ENCODE data around the gene METTL15. TPM values are rescaled to one million over a fixed set of nuclear protein-coding genes. Genes with fewer than 3 reads are reported as not detected.

The METTL15 gene
- polyA plus RNA-seq, 2 of the 4 experiments (the other 2 are of a cell fraction) = 9.5 to 23.5 TPM

GRCh38 chr11:28243061-28243460 is 134.9 kb downstream of the METTL15 start (continued):
- TF ChIP-seq E2F6 (IDR thresholded peaks at IDR 0.05; ENCODE audit: borderline replicate concordance, low read depth) (no peak), POLR2A (IDR thresholded peaks at IDR 0.05; ENCODE audit: low read length) (no peak), NPAS2 (CRISPR knock-in tag; IDR thresholded peaks at IDR 0.05; ENCODE audit: borderline replicate concordance) (no peak), EHMT2 (IDR thresholded peaks at IDR 0.05; ENCODE audit: low read depth) (no peak), GATA3 (IDR thresholded peaks at IDR 0.05; ENCODE audit: borderline replicate concordance) (no peak), MAX (IDR thresholded peaks at IDR 0.05) (no peak), ZC3H11A (IDR thresholded peaks at IDR 0.05) (no peak)

- Histone ChIP-seq H3K9me3 (no peaks in the 10 kb centered on the region), H3K4me1 (no peaks in the 10 kb centered on the region), H3K4me2 (no peak overlapping the region), H3K4me3 (no peak overlapping the region), H3K27ac (no peak overlapping the region)
- ChIA-PET CTCF (interaction anchor here (0.6 kb wide), 2 partner anchors 14 to 331 kb away, joined by 3 to 5 read pairs; no protein-coding TSS in a partner anchor), POLR2A (no interaction called here)
- FAIRE-seq (no peak), DNase-seq (ENCODE audit: low read depth in 1 of 2, low spot score in 1 of 2) (no peak), ATAC-seq (no peak)
- no peak for TF ChIP-seq PBX3 (IDR thresholded peaks at IDR 0.05)
- TF ChIP-seq E2F6 (IDR thresholded peaks at IDR 0.05; ENCODE audit: borderline replicate concordance, low read depth) = no peak
- TF ChIP-seq MYC (IDR thresholded peaks at IDR 0.05; ENCODE audit: borderline replicate concordance, low read length) = no peak
- no peak for TF ChIP-seq NFE2L2 (conservative IDR thresholded peaks at IDR 0.05; ENCODE audit: low read length)
- no peak for TF ChIP-seq BCL3 (IDR thresholded peaks at IDR 0.05)
- no peak for TF ChIP-seq EP300 (IDR thresholded peaks at IDR 0.05)
- no peak for TF ChIP-seq PHF8 (IDR thresholded peaks at IDR 0.05; ENCODE audit: borderline replicate concordance, low read depth)
- no peak for TF ChIP-seq MAZ (IDR thresholded peaks at IDR 0.05; ENCODE audit: borderline replicate concordance, low read depth, low read length)
- TF ChIP-seq ZFP36 (IDR thresholded peaks at IDR 0.05; ENCODE audit: borderline replicate concordance, partially characterized antibody) = no peak
- no peak for TF ChIP-seq TP53 (CRISPR knock-in tag; IDR thresholded peaks at IDR 0.05)
- TF ChIP-seq FOSL2 (IDR thresholded peaks at IDR 0.05) = no peak
- TF ChIP-seq FOSL2 (CRISPR knock-in tag; IDR thresholded peaks at IDR 0.05) = no peak
- TF ChIP-seq ATOH8 (CRISPR knock-in tag; IDR thresholded peaks at IDR 0.05; ENCODE audit: low read depth) = no peak
- TF ChIP-seq POLR2A (IDR thresholded peaks at IDR 0.05; ENCODE audit: low read length) = no peak
- TF ChIP-seq RARB (CRISPR knock-in tag; IDR thresholded peaks at IDR 0.05) = no peak
- TF ChIP-seq CHD4 (IDR thresholded peaks at IDR 0.05; ENCODE audit: borderline replicate concordance) = no peak
- TF ChIP-seq HOXB5 (CRISPR knock-in tag; IDR thresholded peaks at IDR 0.05) = no peak
- TF ChIP-seq FOSB (CRISPR knock-in tag; IDR thresholded peaks at IDR 0.05) = no peak
- TF ChIP-seq GATA3 (IDR thresholded peaks at IDR 0.05; ENCODE audit: borderline replicate concordance) = no peak
- no peak for TF ChIP-seq USF2 (IDR thresholded peaks at IDR 0.05)
- WGBS (ENCODE audit: missing lambda C conversion rate) = 81% methylated on average over 2 of the region's 2 CpGs
Measured at GRCh38 chr11:28243581-28243980, 135.4 kb downstream of the METTL15 start.
